ENCODE data around the gene LIMCH1. TPM values are rescaled to one million over a fixed set of nuclear protein-coding genes. Genes with fewer than 3 reads are reported as not detected.

LIMCH1 gene
- total and polyA plus RNA-seq, 2 donors from 2014 or later: 19.9 to 83.9 TPM

DNA sequence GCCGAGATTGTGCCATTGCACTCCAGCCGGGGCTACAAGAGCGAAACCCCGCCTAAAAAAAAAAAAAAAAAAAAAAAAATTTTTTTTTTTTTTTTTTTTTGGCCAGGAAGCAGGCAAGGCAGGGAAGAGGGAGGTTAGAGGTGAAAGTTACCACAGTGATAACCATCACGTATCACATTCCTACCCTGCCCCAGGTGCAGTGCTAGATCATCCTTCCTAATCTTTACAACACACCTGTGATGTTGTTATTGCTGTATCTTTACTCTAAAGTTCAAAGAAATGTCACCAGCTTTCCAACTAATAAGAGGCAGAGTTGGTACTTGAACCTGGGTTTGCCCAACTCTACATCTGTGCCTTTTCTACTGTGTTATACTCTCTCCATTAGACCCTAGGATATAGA is 7.2 kb upstream of the LIMCH1 start:
- intact Hi-C loops (cut with DNase I): no loop called here
- no peaks in the 10 kb centered on the region for H3K4me1 ChIP-seq (ENCODE audit: control insufficient read depth in 2 of 3, insufficient read depth in 2 of 3, low read depth in 1 of 3, low read length in 3 of 3)

DNA sequence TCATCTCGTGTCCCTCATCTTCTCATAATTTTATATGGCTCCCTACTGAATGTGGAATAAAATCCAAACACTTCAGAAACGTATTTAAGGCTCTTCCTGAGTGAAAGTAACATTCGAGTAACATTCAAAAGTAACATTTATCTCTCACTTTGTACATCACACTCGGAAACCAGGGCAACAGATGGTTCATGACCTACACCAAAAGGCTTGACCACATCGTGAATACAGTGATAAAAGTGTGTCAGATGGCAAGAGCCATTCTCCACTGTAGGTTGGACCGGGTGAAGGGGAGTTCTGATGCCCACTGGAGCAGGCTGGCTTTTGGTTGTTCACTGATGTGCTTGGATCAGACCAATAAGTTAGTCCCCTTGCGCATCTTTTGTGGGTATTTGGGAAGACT is 5.6 kb upstream of the LIMCH1 start:
- H3K27ac ChIP-seq (ENCODE audit: low read depth in 2 of 2, low read length in 2 of 2): no peak overlapping the region
- no peak overlapping the region for H3K9ac ChIP-seq (ENCODE audit: low read length in 3 of 3)
- no peaks in the 10 kb centered on the region for H3K4me1 ChIP-seq (ENCODE audit: control insufficient read depth in 2 of 3, insufficient read depth in 2 of 3, low read depth in 1 of 3, low read length in 3 of 3)
- H3K27me3 ChIP-seq (ENCODE audit: control insufficient read depth, insufficient read depth, low read length): no peaks in the 10 kb centered on the region
- TF ChIP-seq, protein P1, sequence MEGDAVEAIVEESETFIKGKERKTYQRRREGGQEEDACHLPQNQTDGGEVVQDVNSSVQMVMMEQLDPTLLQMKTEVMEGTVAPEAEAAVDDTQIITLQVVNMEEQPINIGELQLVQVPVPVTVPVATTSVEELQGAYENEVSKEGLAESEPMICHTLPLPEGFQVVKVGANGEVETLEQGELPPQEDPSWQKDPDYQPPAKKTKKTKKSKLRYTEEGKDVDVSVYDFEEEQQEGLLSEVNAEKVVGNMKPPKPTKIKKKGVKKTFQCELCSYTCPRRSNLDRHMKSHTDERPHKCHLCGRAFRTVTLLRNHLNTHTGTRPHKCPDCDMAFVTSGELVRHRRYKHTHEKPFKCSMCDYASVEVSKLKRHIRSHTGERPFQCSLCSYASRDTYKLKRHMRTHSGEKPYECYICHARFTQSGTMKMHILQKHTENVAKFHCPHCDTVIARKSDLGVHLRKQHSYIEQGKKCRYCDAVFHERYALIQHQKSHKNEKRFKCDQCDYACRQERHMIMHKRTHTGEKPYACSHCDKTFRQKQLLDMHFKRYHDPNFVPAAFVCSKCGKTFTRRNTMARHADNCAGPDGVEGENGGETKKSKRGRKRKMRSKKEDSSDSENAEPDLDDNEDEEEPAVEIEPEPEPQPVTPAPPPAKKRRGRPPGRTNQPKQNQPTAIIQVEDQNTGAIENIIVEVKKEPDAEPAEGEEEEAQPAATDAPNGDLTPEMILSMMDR (IDR thresholded peaks at IDR 0.05; ENCODE audit: borderline replicate concordance, extremely low read depth, insufficient read depth): no peak
- H3K36me3 ChIP-seq (ENCODE audit: control insufficient read depth in 2 of 3, insufficient read depth in 3 of 3, low read length in 3 of 3): no peaks in the 10 kb centered on the region
- intact Hi-C loops (cut with DNase I): no loop called here
- no peak overlapping the region for H3K4me3 ChIP-seq (ENCODE audit: low read length in 3 of 3)
- H3K9me3 ChIP-seq (ENCODE audit: control insufficient read depth in 2 of 3, insufficient read depth in 1 of 3, low read length in 3 of 3): no peaks in the 10 kb centered on the region
- no peak for FAIRE-seq
- no peak for DNase-seq

More for the DNA sequence above, 7.2 kb upstream of the LIMCH1 start:
- H3K9me3 ChIP-seq (ENCODE audit: control insufficient read depth in 2 of 3, insufficient read depth in 1 of 3, low read length in 3 of 3): no peaks in the 10 kb centered on the region
- no peak overlapping the region for H3K27ac ChIP-seq (ENCODE audit: low read depth in 2 of 2, low read length in 2 of 2)
- TF ChIP-seq, protein P1 (IDR thresholded peaks at IDR 0.05; ENCODE audit: borderline replicate concordance, extremely low read depth, insufficient read depth): no peak
- DNase-seq (no peak), FAIRE-seq (no peak)
- H3K9ac ChIP-seq (ENCODE audit: low read length in 3 of 3): no peak overlapping the region
- H3K36me3 ChIP-seq (ENCODE audit: control insufficient read depth in 2 of 3, insufficient read depth in 3 of 3, low read length in 3 of 3): no peaks in the 10 kb centered on the region
- H3K4me3 ChIP-seq (ENCODE audit: low read length in 3 of 3): no peak overlapping the region
- no peaks in the 10 kb centered on the region for H3K27me3 ChIP-seq (ENCODE audit: control insufficient read depth, insufficient read depth, low read length)

DNA sequence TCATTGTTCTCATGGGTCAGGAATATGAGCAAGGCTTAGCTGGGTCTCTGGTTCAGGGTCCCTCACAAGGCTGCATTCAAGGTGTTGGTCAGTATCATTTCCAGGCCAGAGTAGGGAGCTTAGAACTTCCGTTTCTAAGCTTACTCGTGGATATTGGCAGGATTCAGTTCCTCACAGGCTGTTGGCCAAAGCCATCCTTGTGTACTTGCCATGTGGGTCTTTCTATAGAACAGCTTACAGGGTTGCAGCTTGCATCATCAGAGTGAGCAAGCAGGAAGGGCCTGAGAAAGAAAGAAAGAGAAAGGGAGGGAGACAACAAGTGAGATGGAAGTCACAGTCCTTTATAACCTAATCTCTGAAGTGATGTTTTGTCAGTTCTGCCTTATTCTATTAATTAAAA is 5.1 kb upstream of the LIMCH1 start:
- H3K4me3 ChIP-seq (ENCODE audit: low read length in 3 of 3): no peak overlapping the region
- H3K27ac ChIP-seq (ENCODE audit: low read depth in 2 of 2, low read length in 2 of 2): no peak overlapping the region
- H3K4me1 ChIP-seq (ENCODE audit: control insufficient read depth in 2 of 3, insufficient read depth in 2 of 3, low read depth in 1 of 3, low read length in 3 of 3): peaks cover 0 to 3% (median under 1%) of the 10 kb centered on the region in 3 donors
- intact Hi-C loops (cut with DNase I): no loop called here
- H3K27me3 ChIP-seq (ENCODE audit: control insufficient read depth, insufficient read depth, low read length): no peaks in the 10 kb centered on the region
- FAIRE-seq (no peak), DNase-seq (no peak)
- H3K9me3 ChIP-seq (ENCODE audit: control insufficient read depth in 2 of 3, insufficient read depth in 1 of 3, low read length in 3 of 3): no peaks in the 10 kb centered on the region
- no peaks in the 10 kb centered on the region for H3K36me3 ChIP-seq (ENCODE audit: control insufficient read depth in 2 of 3, insufficient read depth in 3 of 3, low read length in 3 of 3)
- TF ChIP-seq, protein P1 (IDR thresholded peaks at IDR 0.05; ENCODE audit: borderline replicate concordance, extremely low read depth, insufficient read depth): no peak
- H3K9ac ChIP-seq (ENCODE audit: low read length in 3 of 3): no peak overlapping the region

DNA sequence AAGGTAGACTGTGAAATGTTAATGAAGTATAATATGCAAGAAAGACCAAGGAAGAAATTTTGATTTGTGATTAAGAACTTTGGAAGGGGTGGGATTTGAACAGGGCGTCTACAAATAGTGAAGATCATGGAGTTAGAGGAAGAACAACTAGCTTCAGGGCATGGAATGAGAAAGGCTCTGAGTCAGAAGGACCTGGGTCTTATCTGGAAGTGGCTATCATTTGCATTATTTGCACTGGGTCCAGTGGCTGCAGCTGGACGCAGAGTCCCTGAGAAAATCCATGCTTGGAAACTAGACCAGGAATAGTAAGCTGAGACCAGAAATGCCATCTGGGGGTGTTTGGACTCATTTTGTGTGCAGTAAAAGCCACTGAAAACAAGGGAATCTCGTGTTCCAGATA is 4.3 kb upstream of the LIMCH1 start:
- Histone ChIP-seq H3K9me3 (ENCODE audit: control insufficient read depth in 2 of 3, insufficient read depth in 1 of 3, low read length in 3 of 3) (no peaks in the 10 kb centered on the region), H3K4me1 (ENCODE audit: control insufficient read depth in 2 of 3, insufficient read depth in 2 of 3, low read depth in 1 of 3, low read length in 3 of 3) (peaks cover 0 to 7% (median 4%) of the 10 kb centered on the region in 3 donors)

More for the DNA sequence above, 4.3 kb upstream of the LIMCH1 start:
- no peak for FAIRE-seq
- no peaks in the 10 kb centered on the region for H3K27me3 ChIP-seq (ENCODE audit: control insufficient read depth, insufficient read depth, low read length)
- DNase-seq: no peak
- intact Hi-C loops (cut with DNase I): no loop called here
- H3K9ac ChIP-seq (ENCODE audit: low read length in 3 of 3): no peak overlapping the region
- TF ChIP-seq, protein P1 (IDR thresholded peaks at IDR 0.05; ENCODE audit: borderline replicate concordance, extremely low read depth, insufficient read depth): no peak
- H3K36me3 ChIP-seq (ENCODE audit: control insufficient read depth in 2 of 3, insufficient read depth in 3 of 3, low read length in 3 of 3): no peaks in the 10 kb centered on the region
- H3K4me3 ChIP-seq (ENCODE audit: low read length in 3 of 3): no peak overlapping the region
- H3K27ac ChIP-seq (ENCODE audit: low read depth in 2 of 2, low read length in 2 of 2): no peak overlapping the region
